Ishikawa (cell line): ENCODE results near the gene TNFAIP6.

Experiments used
- CEBPB ChIP-seq: IDR thresholded peaks from 2 replicates; pipeline ENCODE4 v1.6.1; 2012
- CREB1 ChIP-seq: IDR thresholded peaks from 2 replicates; pipeline ENCODE4 v1.6.1; 2012; ENCODE audit warnings: low read depth
- EGR1 ChIP-seq: IDR thresholded peaks from 2 replicates; pipeline ENCODE4 v1.6.1; 2012
- EP300 ChIP-seq: IDR thresholded peaks from 2 replicates; pipeline ENCODE4 v1.6.1; 2012; ENCODE audit warnings: borderline replicate concordance
- FOXM1 ChIP-seq: IDR thresholded peaks from 2 replicates; pipeline ENCODE4 v1.6.1; 2012; ENCODE audit warnings: low read depth, borderline replicate concordance
- MAX ChIP-seq: IDR thresholded peaks from 2 replicates; pipeline ENCODE4 v1.6.1; 2012
- NFIC ChIP-seq: IDR thresholded peaks from 2 replicates; pipeline ENCODE4 v1.6.1; 2012
- RAD21 ChIP-seq: IDR thresholded peaks from 2 replicates; pipeline ENCODE4 v1.6.1; 2012; ENCODE audit warnings: low read depth
- REST ChIP-seq: IDR thresholded peaks from 2 replicates; pipeline ENCODE4 v1.6.1; 2012; ENCODE audit warnings: low read depth, mild to moderate bottlenecking
- TAF1 ChIP-seq: IDR thresholded peaks from 2 replicates; pipeline ENCODE4 v1.6.1; 2012; ENCODE audit warnings: low read depth, mild to moderate bottlenecking
- TCF12 ChIP-seq: IDR thresholded peaks from 2 replicates; pipeline ENCODE4 v1.6.1; 2012; ENCODE audit warnings: low read depth
- TEAD4 ChIP-seq: IDR thresholded peaks from 2 replicates; pipeline ENCODE4 v1.6.1; 2012
- USF1 ChIP-seq: IDR thresholded peaks from 2 replicates; pipeline ENCODE4 v1.6.1; 2012
- YY1 ChIP-seq: IDR thresholded peaks from 2 replicates; pipeline ENCODE4 v1.6.1; 2012; ENCODE audit warnings: low read depth
- ZBTB7A ChIP-seq: IDR thresholded peaks from 2 replicates; pipeline ENCODE4 v1.6.1; 2012; ENCODE audit warnings: low read depth

Gene TNFAIP6

GRCh38 chr2:151350579-151351195, 6.7 kb upstream of the TNFAIP6 start:
- TF ChIP-seq EGR1 (no peak), FOXM1 (no peak)

GRCh38 chr2:151353995-151354394, 3.4 kb upstream of the TNFAIP6 start:
- TF ChIP-seq NFIC (no peak), YY1 (no peak), FOXM1 (no peak), EGR1 (no peak), ZBTB7A (no peak), TCF12 (no peak), EP300 (no peak), RAD21 (no peak)

GRCh38 chr2:151354807-151355206, 2.6 kb upstream of the TNFAIP6 start:
- TF ChIP-seq TCF12, result no peak
- TF ChIP-seq TAF1, result no peak
- no peak for TF ChIP-seq TEAD4
- no peak for TF ChIP-seq RAD21
- no peak for TF ChIP-seq FOXM1
- no peak for TF ChIP-seq USF1
- no peak for TF ChIP-seq CEBPB
- no peak for TF ChIP-seq EGR1
- no peak for TF ChIP-seq REST
- no peak for TF ChIP-seq ZBTB7A
- no peak for TF ChIP-seq CREB1
- TF ChIP-seq YY1, result no peak
- TF ChIP-seq NFIC, result no peak
- no peak for TF ChIP-seq MAX
- TF ChIP-seq EP300, result no peak

GRCh38 chr2:151358166-151358970, 976 bp downstream of the TNFAIP6 start:
- no peak for TF ChIP-seq EGR1
- no peak for TF ChIP-seq MAX
- no peak for TF ChIP-seq CEBPB
- no peak for TF ChIP-seq CREB1
- TF ChIP-seq TAF1, result no peak
- no peak for TF ChIP-seq NFIC
- no peak for TF ChIP-seq YY1
- no peak for TF ChIP-seq EP300
- TF ChIP-seq ZBTB7A, result no peak
- TF ChIP-seq USF1, result no peak
- TF ChIP-seq RAD21, result no peak
- TF ChIP-seq TCF12, result no peak
- no peak for TF ChIP-seq REST
- no peak for TF ChIP-seq TEAD4
- no peak for TF ChIP-seq FOXM1

GRCh38 chr2:151359768-151360461, 2.5 kb downstream of the TNFAIP6 start:
- TF ChIP-seq TAF1, result no peak
- TF ChIP-seq MAX, result no peak
- no peak for TF ChIP-seq EGR1
- no peak for TF ChIP-seq REST
- TF ChIP-seq TCF12, result no peak
- no peak for TF ChIP-seq TEAD4
- no peak for TF ChIP-seq YY1
- TF ChIP-seq ZBTB7A, result no peak
- no peak for TF ChIP-seq CREB1
- TF ChIP-seq NFIC, result no peak
- no peak for TF ChIP-seq CEBPB
- no peak for TF ChIP-seq USF1
- no peak for TF ChIP-seq FOXM1
